Breast epithelium (tissue), 4 donors: Measurements from ENCODE around the gene ZNF576. TPM values are rescaled to one million over a fixed set of nuclear protein-coding genes. Genes with fewer than 3 reads are reported as not detected.

Experiments
- DNase-seq, 2 donors: peaks; one replicate each; pipeline ENCODE4 v3.0.0-alpha.2; 2019; ENCODE audit warnings: low spot score in 2 of 2
- H3K27ac ChIP-seq, 2 donors: fragments of 200-600 bp; sonication (generic) in 1 of 2; one replicate each; pipeline ENCODE4 v1.5.1; 2016 to 2019; ENCODE audit warnings: mild to moderate bottlenecking in 1 of 2
- H3K27me3 ChIP-seq, 2 donors: fragments of 200-600 bp; sonication (generic) in 1 of 2; one replicate each; pipeline versions ENCODE4 v1.5.1 to v1.6.0; 2017 to 2019; ENCODE audit warnings: control low read depth in 1 of 2, mild to moderate bottlenecking in 1 of 2
- H3K36me3 ChIP-seq: fragments of 200-600 bp; one replicate; pipeline ENCODE4 v1.5.1; 2019
- H3K4me1 ChIP-seq, 2 donors: fragments of 200-600 bp; sonication (generic); one replicate each; pipeline ENCODE4 v1.5.1; 2016 to 2019; ENCODE audit warnings: control low read depth in 1 of 2
- H3K4me3 ChIP-seq, 3 donors: fragments of 200-600 bp; sonication (generic); 1 replicate in 2 of 3; 2 replicates in 1 of 3; pipeline ENCODE4 v1.5.1; 2016 to 2019; ENCODE audit warnings: mild to moderate bottlenecking in 3 of 3, moderate library complexity in 2 of 3
- H3K9me3 ChIP-seq, 2 donors: fragments of 200-600 bp; sonication (generic) in 1 of 2; one replicate each; pipeline ENCODE4 v1.5.1; 2016 to 2019; ENCODE audit warnings: control low read depth in 1 of 2
- POLR2A ChIP-seq: fragments of 450-650 bp; IDR thresholded peaks from one replicate; pipeline ENCODE4 v1.6.1; 2016; ENCODE audit warnings: antibody characterized with exemption, mild to moderate bottlenecking, moderate library complexity
- POLR2AphosphoS5 ChIP-seq, 3 donors: sonication (generic); formaldehyde crosslinking; IDR thresholded peaks; one replicate each; pipeline ENCODE4 v1.6.1; 2017; ENCODE audit warnings: antibody characterized with exemption in 3 of 3
- intact Hi-C: fragments of 100-400 bp; cut with DNase I; formaldehyde crosslinking; loops from one replicate; pipeline ENCODE4 v1.15.1; 2023; ENCODE audit warnings: low total_unique reads
- total RNA-seq, 3 donors: library from RNA; depleted of rRNA; stranded (reverse); fragments of >200 nt; gene quantifications; one replicate each; pipeline ENCODE4 v1.1.0, GENCODE V29; 2016
- TF ChIP-seq, protein P1 (sequence below), 3 donors: fragments of 450-650 bp; IDR thresholded peaks; one replicate each; pipeline ENCODE4 v1.5.1; 2016 to 2017; ENCODE audit warnings: antibody characterized with exemption in 3 of 3, mild to moderate bottlenecking in 3 of 3, moderate library complexity in 3 of 3

ZNF576 gene
- total RNA-seq, 3 donors from 2014 or later = 14.2 to 18.0 (median 14.8) TPM

DNA sequence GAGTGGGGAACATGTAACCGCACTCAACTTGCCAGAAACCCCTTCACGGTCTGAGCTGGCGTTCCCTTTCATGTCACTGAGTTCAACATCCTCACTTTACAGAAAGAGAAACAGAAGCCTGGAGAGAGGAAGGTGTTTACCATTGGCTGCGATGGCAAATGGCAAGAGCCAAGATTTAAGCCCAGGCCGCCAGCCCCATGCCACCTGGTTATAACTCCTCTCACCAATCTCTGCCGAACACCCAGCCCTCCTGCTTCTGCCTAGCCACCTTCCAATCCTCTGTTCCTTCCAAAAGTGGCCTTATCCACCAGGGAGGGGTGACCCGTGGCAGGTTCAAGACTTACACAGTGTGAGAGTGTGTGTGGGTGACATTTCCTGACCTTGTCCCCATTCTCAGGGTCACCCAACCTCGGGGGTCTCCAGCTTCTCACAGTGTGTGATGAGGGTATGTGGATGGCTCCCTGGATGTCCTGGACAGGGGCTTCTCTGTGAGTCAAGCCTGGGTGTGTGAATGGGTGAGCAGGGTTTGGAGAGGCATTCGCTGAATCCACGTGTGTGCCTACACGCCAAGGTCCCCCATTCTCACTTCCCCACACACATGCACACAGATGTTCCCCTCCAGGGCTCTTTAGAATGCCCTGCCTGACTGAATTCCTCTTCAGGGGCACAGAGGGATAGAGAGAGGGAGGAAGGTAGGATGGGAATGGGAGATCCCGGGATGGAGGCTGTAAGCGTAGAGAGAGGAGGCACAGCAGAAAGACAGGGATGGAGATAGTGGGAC is 42.0 kb downstream of the ZNF576 start:
- H3K27ac ChIP-seq = peak overlapping the region in 1 of 2 donors; percentile 66

GRCh38 chr19:43638995-43639518 is 42.7 kb downstream of the ZNF576 start:
- no peaks in the 10 kb centered on the region for H3K4me1 ChIP-seq
- no peak for DNase-seq
- peak overlapping the region; percentile 66 to 80 for H3K27ac ChIP-seq
- no peaks in the 10 kb centered on the region for H3K9me3 ChIP-seq
- H3K4me3 ChIP-seq = peak overlapping the region; percentile 7 to 77 (median 69)
- no peaks in the 10 kb centered on the region for H3K36me3 ChIP-seq
- intact Hi-C loops = no loop called here
- H3K27me3 ChIP-seq = no peaks in the 10 kb centered on the region
- TF ChIP-seq POLR2A = no peak
- no peak for TF ChIP-seq POLR2AphosphoS5 (IDR thresholded peaks at IDR 0.05)
- TF ChIP-seq, protein P1, sequence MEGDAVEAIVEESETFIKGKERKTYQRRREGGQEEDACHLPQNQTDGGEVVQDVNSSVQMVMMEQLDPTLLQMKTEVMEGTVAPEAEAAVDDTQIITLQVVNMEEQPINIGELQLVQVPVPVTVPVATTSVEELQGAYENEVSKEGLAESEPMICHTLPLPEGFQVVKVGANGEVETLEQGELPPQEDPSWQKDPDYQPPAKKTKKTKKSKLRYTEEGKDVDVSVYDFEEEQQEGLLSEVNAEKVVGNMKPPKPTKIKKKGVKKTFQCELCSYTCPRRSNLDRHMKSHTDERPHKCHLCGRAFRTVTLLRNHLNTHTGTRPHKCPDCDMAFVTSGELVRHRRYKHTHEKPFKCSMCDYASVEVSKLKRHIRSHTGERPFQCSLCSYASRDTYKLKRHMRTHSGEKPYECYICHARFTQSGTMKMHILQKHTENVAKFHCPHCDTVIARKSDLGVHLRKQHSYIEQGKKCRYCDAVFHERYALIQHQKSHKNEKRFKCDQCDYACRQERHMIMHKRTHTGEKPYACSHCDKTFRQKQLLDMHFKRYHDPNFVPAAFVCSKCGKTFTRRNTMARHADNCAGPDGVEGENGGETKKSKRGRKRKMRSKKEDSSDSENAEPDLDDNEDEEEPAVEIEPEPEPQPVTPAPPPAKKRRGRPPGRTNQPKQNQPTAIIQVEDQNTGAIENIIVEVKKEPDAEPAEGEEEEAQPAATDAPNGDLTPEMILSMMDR (IDR thresholded peaks at IDR 0.05) = no peak

More for the DNA sequence above, 42.0 kb downstream of the ZNF576 start:
- H3K4me1 ChIP-seq = no peaks in the 10 kb centered on the region
- H3K9me3 ChIP-seq = no peaks in the 10 kb centered on the region
- no peaks in the 10 kb centered on the region for H3K27me3 ChIP-seq
- no peak for TF ChIP-seq POLR2AphosphoS5 (IDR thresholded peaks at IDR 0.05)
- TF ChIP-seq, protein P1 (IDR thresholded peaks at IDR 0.05) = no peak
- TF ChIP-seq POLR2A = no peak
- H3K4me3 ChIP-seq = peak overlapping the region in 2 of 3 donors; percentile 69 to 77
- no peak for DNase-seq
- intact Hi-C loops = no loop called here
- H3K36me3 ChIP-seq = no peaks in the 10 kb centered on the region

DNA sequence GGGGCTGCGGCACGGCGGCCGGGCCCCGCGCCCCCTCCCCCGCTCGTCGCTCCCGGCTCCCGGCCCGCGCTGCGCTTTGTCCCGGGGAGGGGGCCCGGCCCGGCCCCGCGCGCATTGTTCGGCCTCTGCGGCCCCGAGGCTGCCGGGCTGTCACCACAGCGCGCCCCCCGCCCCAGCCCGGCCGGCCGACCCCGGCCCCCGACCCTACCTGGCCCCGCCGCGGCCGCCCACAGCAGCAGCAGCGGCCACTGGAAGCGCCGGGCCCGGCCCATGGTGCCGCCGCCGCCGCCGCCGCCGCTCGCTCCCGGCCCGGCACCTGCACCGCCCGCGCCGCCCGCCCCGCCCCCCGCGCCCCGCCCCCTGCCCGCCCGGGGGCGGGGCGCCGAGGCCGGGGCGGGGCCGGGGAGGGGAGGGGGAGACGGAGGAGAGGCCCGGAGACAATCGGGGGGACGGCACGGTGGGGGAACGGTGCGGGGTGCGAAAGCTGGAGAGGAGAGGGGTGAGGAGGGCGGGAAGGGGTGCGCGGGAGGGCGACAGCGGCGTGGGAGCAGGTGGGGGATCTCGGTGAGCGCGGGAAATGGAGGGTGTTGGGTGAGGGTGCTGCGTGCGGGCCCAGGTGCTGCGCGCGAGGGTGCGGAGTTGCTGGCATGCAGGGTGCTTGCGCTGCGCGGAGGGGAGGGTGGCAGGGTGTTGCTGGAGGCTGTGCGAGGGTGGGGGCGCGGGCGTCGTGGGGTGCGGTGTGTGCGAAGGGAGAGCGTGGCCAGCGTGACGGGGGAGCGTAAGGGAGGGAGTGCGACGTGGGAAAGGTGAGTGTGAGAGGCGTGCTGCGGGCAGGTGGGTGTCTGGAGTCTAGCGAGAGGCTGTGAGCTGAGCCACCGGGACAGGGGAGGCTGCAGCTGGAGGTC is 43.4 kb downstream of the ZNF576 start, which contains the start of gene CADM4:
Gene CADM4 (minus strand): TSS at position 332 of the 905 bp plus-strand sequence. CDS start 60 bp downstream, at position 272.
- Histone ChIP-seq H3K36me3 (no peaks in the 10 kb centered on the region), H3K4me3 (peak within 1 kb of the TSS; percentile 40 to 77 (median 69)), H3K9me3 (no peaks in the 10 kb centered on the region), H3K4me1 (no peaks in the 10 kb centered on the region), H3K27me3 (no peaks in the 10 kb centered on the region), H3K27ac (peak within 1 kb of the TSS; percentile 66 to 80)
- DNase-seq = peak; percentile 27 to 54
- intact Hi-C loops = no loop called here
- no peak for TF ChIP-seq POLR2A
- no peak for TF ChIP-seq POLR2AphosphoS5 (IDR thresholded peaks at IDR 0.05)
- TF ChIP-seq, protein P1 (IDR thresholded peaks at IDR 0.05) = no peak

DNA sequence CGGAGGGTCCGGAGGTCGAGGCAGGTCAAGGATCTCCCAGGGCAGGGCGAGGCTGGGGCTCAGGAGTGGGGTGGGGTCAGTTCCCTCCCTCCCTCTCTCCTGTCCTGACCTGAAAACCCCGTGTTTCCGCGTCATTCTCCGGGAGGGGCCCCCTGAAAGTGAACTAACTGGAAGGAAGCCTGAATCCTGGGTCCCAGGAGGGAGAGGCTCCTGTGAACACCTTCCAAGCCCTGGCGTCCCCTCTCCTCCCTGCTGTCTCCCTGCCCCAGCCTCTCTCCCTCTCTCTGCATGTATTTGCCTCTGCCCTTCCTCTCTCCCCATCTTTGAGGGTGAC is 44.0 kb downstream of the ZNF576 start:
- Histone ChIP-seq H3K4me3 (peak overlapping the region; percentile 40 to 77 (median 69)), H3K27ac (peak overlapping the region in 1 of 2 donors; percentile 15), H3K4me1 (no peaks in the 10 kb centered on the region), H3K27me3 (no peaks in the 10 kb centered on the region), H3K9me3 (no peaks in the 10 kb centered on the region), H3K36me3 (no peaks in the 10 kb centered on the region)
- DNase-seq = no peak
- intact Hi-C loops = no loop called here
- TF ChIP-seq, protein P1 (IDR thresholded peaks at IDR 0.05) = no peak
- TF ChIP-seq POLR2AphosphoS5 (IDR thresholded peaks at IDR 0.05) (no peak), POLR2A (no peak)
